Astrocyte (in vitro differentiated cells and primary cell): ENCODE data around the gene PAPOLB.

Experiments used
- CTCF ChIP-seq: IDR thresholded peaks from 2 replicates; pipeline ENCODE4 v1.5.1; 2011; ENCODE audit warnings: low read depth, mild to moderate bottlenecking, inconsistent platforms, low read length, moderate library complexity; ENCODE audit not compliant: insufficient read depth
- EZH2 ChIP-seq: IDR thresholded peaks from 2 replicates; pipeline ENCODE4 v1.6.1; 2012; ENCODE audit warnings: mild to moderate bottlenecking, low read length, inconsistent platforms; ENCODE audit not compliant: insufficient read depth

GRCh38 chr7:4904346-4904745, 42.5 kb upstream of the PAPOLB start:
- TF ChIP-seq CTCF (no peak), EZH2 (no peak)
